GM12878 (cell line): ENCODE measurements around the gene PHF2. TPM values are rescaled to one million over a fixed set of nuclear protein-coding genes. Genes with fewer than 3 reads are reported as not detected.

Experiments
- ATAC-seq: fragments of 200-7000 bp; cut with Tn5 transposase; 3 replicates; pipeline ENCODE4 v1.9.1; 2020; ENCODE audit warnings: mild to moderate bottlenecking, moderate library complexity
- BruUV-seq: library from RNA; stranded (reverse); fragments of 400-500 nt; replicated peaks from 2 replicates; lab custom pipeline; 2021; lab: Mats Ljungman, UMichigan
- CTCF ChIA-PET: fragments of 300-600 bp; sonication (Branson Sonifier 250); formaldehyde crosslinking; extraction: SDS; loops from one replicate; lab custom pipeline; 2021; ENCODE audit warnings: inconsistent platforms; lab: Yijun Ruan, JAX
- POLR2A ChIA-PET: fragments of 350-600 bp; formaldehyde crosslinking; extraction: SDS; loops from one replicate; lab custom pipeline; 2021; ENCODE audit warnings: inconsistent platforms; lab: Charles Lee
- RAD21 ChIA-PET: fragments of 300-600 bp; sonication (Branson Sonifier 250); formaldehyde crosslinking; loops from one replicate; lab custom pipeline; 2023; ENCODE audit warnings: antibody characterized with exemption; ENCODE audit not compliant: unreplicated experiment; lab: Charles Lee
- SMC1A ChIA-PET: fragments of 300-600 bp; sonication (Branson Sonifier 250); formaldehyde crosslinking; loops from one replicate; lab custom pipeline; 2023; ENCODE audit not compliant: unreplicated experiment, uncharacterized antibody; lab: Charles Lee
- DNase-seq: peaks from one replicate; pipeline ENCODE4 v3.0.0-alpha.2; 2011; ENCODE audit warnings: low read depth, low spot score
- FAIRE-seq: peaks from 3 replicates; lab custom pipeline; 2011; peaks lifted over from hg19 to GRCh38; lab: Jason Lieb, UNC
- H2AFZ ChIP-seq: 2 replicates; pipeline ENCODE4 v1.6.0; 2011; ENCODE audit warnings: low read depth, low read length, control low read depth; ENCODE audit not compliant: control insufficient read depth
- H3K27ac ChIP-seq: 2 replicates; pipeline ENCODE4 v1.5.1; 2011; ENCODE audit warnings: control low read depth; ENCODE audit not compliant: control insufficient read depth, insufficient read depth
- H3K27me3 ChIP-seq, 2 experiments: replicated peaks in 1 of 2; 2 replicates each; pipeline versions ENCODE4 v1.6.0 to v1.6.1; 2011; ENCODE audit warnings: low read length in 1 of 2; ENCODE audit not compliant: control insufficient read depth in 2 of 2, insufficient read depth in 2 of 2
- H3K36me3 ChIP-seq, 2 experiments: 2 replicates each; pipeline ENCODE4 v1.5.1; 2011; ENCODE audit warnings: low read length in 1 of 2; ENCODE audit not compliant: control insufficient read depth in 2 of 2, insufficient read depth in 2 of 2
- H3K4me1 ChIP-seq: 2 replicates; pipeline ENCODE4 v1.6.1; 2011; ENCODE audit warnings: mild to moderate bottlenecking, low read length, moderate library complexity, mixed read lengths; ENCODE audit not compliant: control insufficient read depth, insufficient read depth
- H3K4me2 ChIP-seq: 2 replicates; pipeline ENCODE4 v1.6.0; 2011; ENCODE audit warnings: control low read depth; ENCODE audit not compliant: control insufficient read depth, insufficient read depth
- H3K4me3 ChIP-seq: fragments of 200-600 bp; sonication (generic); 2 replicates; pipeline ENCODE4 v1.5.1; 2016
- H3K79me2 ChIP-seq: 2 replicates; pipeline ENCODE4 v1.6.0; 2011; ENCODE audit warnings: low read length; ENCODE audit not compliant: control insufficient read depth, insufficient read depth
- H3K9ac ChIP-seq: 2 replicates; pipeline ENCODE4 v1.8.0; 2011; ENCODE audit warnings: low read length, control low read depth, mixed read lengths; ENCODE audit not compliant: control insufficient read depth, insufficient read depth
- H3K9me3 ChIP-seq: replicated peaks from 3 replicates; pipeline ENCODE4 v1.5.1; 2011; ENCODE audit warnings: mild to moderate bottlenecking, low read length; ENCODE audit not compliant: control insufficient read depth, insufficient read depth
- H4K20me1 ChIP-seq: 2 replicates; pipeline ENCODE4 v1.6.0; 2011; ENCODE audit not compliant: control insufficient read depth, insufficient read depth
- DPF2 ChIP-seq: fragments of 450-650 bp; IDR thresholded peaks from 2 replicates; pipeline ENCODE4 v1.6.1; 2017; ENCODE audit warnings: mild to moderate bottlenecking
- ZNF622 ChIP-seq: fragments of 450-650 bp; IDR thresholded peaks from 2 replicates; pipeline ENCODE4 v1.6.1; 2017; ENCODE audit warnings: mild to moderate bottlenecking, inconsistent platforms
- WGBS: methylation state at CpG from one replicate; pipeline ENCODE4 v1.1.6; 2016; ENCODE audit warnings: low lambda C conversion rate; ENCODE audit not compliant: insufficient replicate concordance, insufficient coverage; ENCODE audit errors: missing lambda C conversion rate; 5-methylcytosine and 5-hydroxymethylcytosine counted together
- in situ Hi-C: fragments of 300-500 bp; cut with MboI; formaldehyde crosslinking; loops from 9 replicates; pipeline ENCODE4 v1.14.3; 2018; ENCODE audit warnings: mixed read lengths
- intact Hi-C: fragments of 100-400 bp; cut with micrococcal nuclease; formaldehyde crosslinking; loops from one replicate; pipeline ENCODE4 v1.14.2; 2022; ENCODE audit not compliant: unreplicated experiment
- polyA plus RNA-seq, 11 experiments: library from polyadenylated mRNA; depleted of rRNA in 4 of 11; unstranded in 6 of 11; stranded (reverse) in 5 of 11; fragments of >200 nt; fragmentation: Nextera tagmentation in 4 of 11; fragmentation: Illumina TruSeq in 1 of 11; extraction: Ambion mirVana in 4 of 11; extraction: Trizol in 1 of 11; gene quantifications; 1 replicate in 1 of 11; 2 replicates in 10 of 11; pipeline versions ENCODE4 v1.2.1 to v1.2.3, GENCODE V29; 2011 to 2016; ENCODE audit warnings: inconsistent platforms in 2 of 11, missing spikeins in 2 of 11, low read depth in 1 of 11
- total RNA-seq, 4 experiments: library from RNA; depleted of rRNA in 3 of 4; stranded (reverse); fragments of >200 nt in 3 of 4; fragmentation: Illumina TruSeq in 1 of 4; extraction: Trizol in 1 of 4; gene quantifications; 2 replicates each; pipeline versions ENCODE4 v1.2.1 to v1.2.3, GENCODE V29; 2013 to 2021
- TF ChIP-seq, protein P1 (sequence below): fragments of 150-350 bp; IDR thresholded peaks from 2 replicates; pipeline ENCODE4 v1.6.1; 2016; ENCODE audit warnings: low read depth, low read length

Gene PHF2
- total and polyA plus RNA-seq, 10 of the 15 experiments (the other 5 are each of a cell fraction or from before 2014, with no cell fraction given): 0.34 to 13.3 (median 5.5) TPM

DNA sequence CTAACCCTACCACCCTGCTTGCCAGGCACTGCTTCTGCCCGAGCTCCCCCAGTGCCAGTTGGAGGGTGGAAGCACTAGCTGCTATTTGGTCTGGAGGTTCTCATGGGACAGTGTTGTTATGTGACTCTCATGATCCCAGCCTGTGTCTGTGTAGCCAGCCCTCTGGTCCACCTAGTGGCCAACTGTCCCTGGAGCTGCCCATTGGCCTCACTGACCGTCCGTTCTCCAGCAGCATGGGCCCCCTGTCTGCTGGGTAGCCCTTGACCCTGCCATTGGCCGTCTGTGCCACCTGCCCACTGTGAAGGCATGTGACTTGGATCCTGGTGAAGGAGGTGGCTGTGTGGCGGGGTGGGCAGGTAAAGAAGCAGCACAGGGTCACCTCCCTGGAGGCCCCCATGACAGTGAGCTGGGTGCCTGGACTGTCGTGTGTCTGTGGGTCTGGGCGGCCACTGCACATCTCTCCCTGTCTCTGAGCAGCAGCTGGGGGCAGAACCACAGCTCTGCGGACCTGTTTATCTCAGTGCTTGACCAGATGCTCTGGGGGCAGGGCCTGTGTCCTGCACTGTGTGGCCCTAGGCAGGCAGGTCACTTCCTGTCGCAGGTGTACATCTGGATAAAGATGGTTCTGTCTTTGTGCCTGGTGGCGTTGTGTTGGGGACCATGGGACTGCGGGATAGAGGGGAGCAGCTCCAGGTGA, 11.4 kb downstream of the PHF2 start (continued):
- no peak for TF ChIP-seq DPF2

DNA sequence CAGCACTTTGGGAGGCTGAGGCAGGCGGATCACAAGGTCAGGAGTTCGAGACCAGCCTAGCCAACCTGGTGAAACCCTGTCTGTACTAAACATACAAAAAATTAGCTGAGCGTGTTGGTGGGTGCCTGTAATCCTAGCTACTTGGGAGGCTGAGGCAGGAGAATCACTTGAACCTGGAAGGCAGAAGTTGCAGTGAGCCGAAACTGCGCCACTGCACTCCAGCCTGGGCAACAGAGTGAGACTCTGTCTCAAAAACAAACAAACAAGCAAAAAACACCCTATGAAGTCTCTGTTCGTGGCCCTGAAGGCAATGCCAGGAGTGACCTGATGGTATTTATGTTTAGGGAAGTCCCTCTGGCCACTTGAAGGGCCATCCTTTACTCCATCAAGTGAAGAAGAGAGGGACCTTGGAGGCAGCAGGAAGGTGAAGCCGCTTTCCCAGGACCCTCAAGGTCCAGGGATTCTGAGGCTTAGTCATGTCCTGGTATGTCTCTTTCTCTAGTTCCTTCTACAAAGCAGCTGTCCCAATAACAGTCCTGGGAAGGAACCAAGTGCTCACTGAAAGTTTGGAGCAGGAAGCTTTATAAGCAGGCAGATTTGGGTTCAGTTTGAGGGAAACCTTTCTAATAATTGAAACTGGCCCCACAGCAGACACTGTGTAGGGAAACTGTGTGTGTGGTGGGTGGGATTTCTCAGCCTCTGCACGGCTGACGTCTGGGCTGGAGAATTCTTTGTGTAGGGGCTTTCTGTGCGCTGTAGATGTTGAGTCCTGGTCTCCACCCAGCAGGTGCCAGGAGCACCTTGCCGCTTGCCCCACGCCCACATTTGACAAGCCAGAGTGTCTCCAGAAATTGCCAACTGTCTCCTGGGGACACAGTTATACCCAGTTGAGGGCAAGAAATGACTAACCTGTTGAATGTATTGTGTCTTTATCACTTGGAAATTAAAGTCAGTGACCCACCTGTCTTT, 12.5 kb downstream of the PHF2 start:
- DNase-seq (no peak), ATAC-seq (no peak), FAIRE-seq (no peak)
- ChIA-PET POLR2A (no interaction called here), CTCF (no interaction called here), SMC1A (interaction anchor here (1.4 kb wide), 1 partner anchor 23 kb away, joined by 3 read pairs; no protein-coding TSS in a partner anchor), RAD21 (no interaction called here)
- H4K20me1 ChIP-seq: peaks cover 3% of the 10 kb centered on the region; the same call in 1 of the 2 replicates
- no peaks in the 10 kb centered on the region for H3K27me3 ChIP-seq
- H3K27ac ChIP-seq: no peak overlapping the region
- no peak overlapping the region for H2AFZ ChIP-seq
- TF ChIP-seq, protein P1, sequence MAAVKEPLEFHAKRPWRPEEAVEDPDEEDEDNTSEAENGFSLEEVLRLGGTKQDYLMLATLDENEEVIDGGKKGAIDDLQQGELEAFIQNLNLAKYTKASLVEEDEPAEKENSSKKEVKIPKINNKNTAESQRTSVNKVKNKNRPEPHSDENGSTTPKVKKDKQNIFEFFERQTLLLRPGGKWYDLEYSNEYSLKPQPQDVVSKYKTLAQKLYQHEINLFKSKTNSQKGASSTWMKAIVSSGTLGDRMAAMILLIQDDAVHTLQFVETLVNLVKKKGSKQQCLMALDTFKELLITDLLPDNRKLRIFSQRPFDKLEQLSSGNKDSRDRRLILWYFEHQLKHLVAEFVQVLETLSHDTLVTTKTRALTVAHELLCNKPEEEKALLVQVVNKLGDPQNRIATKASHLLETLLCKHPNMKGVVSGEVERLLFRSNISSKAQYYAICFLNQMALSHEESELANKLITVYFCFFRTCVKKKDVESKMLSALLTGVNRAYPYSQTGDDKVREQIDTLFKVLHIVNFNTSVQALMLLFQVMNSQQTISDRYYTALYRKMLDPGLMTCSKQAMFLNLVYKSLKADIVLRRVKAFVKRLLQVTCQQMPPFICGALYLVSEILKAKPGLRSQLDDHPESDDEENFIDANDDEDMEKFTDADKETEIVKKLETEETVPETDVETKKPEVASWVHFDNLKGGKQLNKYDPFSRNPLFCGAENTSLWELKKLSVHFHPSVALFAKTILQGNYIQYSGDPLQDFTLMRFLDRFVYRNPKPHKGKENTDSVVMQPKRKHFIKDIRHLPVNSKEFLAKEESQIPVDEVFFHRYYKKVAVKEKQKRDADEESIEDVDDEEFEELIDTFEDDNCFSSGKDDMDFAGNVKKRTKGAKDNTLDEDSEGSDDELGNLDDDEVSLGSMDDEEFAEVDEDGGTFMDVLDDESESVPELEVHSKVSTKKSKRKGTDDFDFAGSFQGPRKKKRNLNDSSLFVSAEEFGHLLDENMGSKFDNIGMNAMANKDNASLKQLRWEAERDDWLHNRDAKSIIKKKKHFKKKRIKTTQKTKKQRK: no peak
- no peak for TF ChIP-seq ZNF622
- in situ Hi-C loops (no loop called here), intact Hi-C loops (no loop called here)
- no peaks in the 10 kb centered on the region for H3K4me1 ChIP-seq
- no peak overlapping the region for H3K4me3 ChIP-seq
- H3K36me3 ChIP-seq: no peaks in the 10 kb centered on the region
- H3K9ac ChIP-seq: no peak overlapping the region
- 78% methylated on average over 12 of the region's 12 CpGs for WGBS
- BruUV-seq: no TSS peak
- H3K9me3 ChIP-seq: peaks cover 2% of the 10 kb centered on the region; the same call in 2 of the 3 replicates
- no peak overlapping the region for H3K4me2 ChIP-seq
- H3K79me2 ChIP-seq: no peaks in the 10 kb centered on the region; the same call in 1 of the 2 replicates
